Measurements from ENCODE around the gene NUDT8.
A peak's percentile ranks its signal among the peaks of the same experiment; 100 is the strongest.
"Not testable (repeated sequence)": the region's sequence is repeated elsewhere in the genome, so short reads cannot be mapped to it uniquely, and the experiment has no call there.

The NUDT8 gene, protein sequence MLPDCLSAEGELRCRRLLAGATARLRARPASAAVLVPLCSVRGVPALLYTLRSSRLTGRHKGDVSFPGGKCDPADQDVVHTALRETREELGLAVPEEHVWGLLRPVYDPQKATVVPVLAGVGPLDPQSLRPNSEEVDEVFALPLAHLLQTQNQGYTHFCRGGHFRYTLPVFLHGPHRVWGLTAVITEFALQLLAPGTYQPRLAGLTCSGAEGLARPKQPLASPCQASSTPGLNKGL

GRCh38 chr11:67629386-67630227, at the start of gene NUDT8:
TSS of gene NUDT8 (minus strand) at chr11:67629937. CDS start at chr11:67629911, 26 bp downstream.
- DNase-seq: peak; percentile 79 to 83

- no peak for DNase-seq
Measured at GRCh38 chr11:67675058-67675747, 45.5 kb upstream of the NUDT8 start.

- DNase-seq: no peak
Measured at GRCh38 chr11:67674442-67674871, 44.7 kb upstream of the NUDT8 start, which contains the start of gene ALDH3B2. TSS of gene ALDH3B2 (minus strand) at chr11:67674623. CDS start at chr11:67666935, 7,688 bp downstream.

GRCh38 chr11:67673902-67674301, 44.2 kb upstream of the NUDT8 start:
- DNase-seq: no peak

GRCh38 chr11:67673358-67673757, 43.6 kb upstream of the NUDT8 start:
- DNase-seq: no peak

GRCh38 chr11:67671211-67671520, 41.4 kb upstream of the NUDT8 start:
- no peak for DNase-seq

- no peak for DNase-seq
Measured at GRCh38 chr11:67670316-67671210, 40.8 kb upstream of the NUDT8 start.

- no peak for DNase-seq
Measured at GRCh38 chr11:67668192-67668551, 38.4 kb upstream of the NUDT8 start.

DNA sequence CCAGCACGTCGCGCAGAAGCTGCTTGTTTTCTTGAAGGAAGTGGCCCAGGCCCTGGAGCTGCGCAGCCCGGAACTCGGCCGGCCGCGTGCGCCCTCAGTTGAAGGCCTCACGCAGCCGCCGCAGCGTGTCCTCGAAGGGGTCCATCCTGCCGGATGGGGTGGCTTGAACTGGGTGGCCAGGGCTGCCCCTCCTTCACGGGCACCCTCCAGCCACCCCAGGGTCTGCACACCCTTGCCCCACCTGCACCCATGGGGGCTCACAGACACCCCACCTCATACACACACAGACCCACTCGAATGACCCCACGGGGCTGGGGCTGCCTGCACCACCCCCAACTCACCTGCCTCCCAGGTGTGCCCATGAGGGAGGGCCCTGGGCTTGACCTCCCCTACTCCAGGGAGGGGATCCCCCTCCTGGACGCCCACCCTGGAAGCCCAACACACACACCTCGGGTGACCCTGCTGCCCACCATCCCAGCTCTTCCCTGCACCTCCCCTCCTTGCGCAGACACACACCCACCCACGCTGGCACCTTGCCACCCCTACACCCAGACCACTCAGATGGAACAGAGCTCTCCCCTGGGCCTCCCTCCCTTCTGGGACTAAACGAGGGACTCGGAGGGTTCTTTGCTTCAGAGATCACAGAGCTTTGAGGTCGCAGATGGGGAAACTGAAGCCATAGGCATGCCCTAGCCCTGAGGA, 37.9 kb upstream of the NUDT8 start:
- DNase-seq: no peak

DNA sequence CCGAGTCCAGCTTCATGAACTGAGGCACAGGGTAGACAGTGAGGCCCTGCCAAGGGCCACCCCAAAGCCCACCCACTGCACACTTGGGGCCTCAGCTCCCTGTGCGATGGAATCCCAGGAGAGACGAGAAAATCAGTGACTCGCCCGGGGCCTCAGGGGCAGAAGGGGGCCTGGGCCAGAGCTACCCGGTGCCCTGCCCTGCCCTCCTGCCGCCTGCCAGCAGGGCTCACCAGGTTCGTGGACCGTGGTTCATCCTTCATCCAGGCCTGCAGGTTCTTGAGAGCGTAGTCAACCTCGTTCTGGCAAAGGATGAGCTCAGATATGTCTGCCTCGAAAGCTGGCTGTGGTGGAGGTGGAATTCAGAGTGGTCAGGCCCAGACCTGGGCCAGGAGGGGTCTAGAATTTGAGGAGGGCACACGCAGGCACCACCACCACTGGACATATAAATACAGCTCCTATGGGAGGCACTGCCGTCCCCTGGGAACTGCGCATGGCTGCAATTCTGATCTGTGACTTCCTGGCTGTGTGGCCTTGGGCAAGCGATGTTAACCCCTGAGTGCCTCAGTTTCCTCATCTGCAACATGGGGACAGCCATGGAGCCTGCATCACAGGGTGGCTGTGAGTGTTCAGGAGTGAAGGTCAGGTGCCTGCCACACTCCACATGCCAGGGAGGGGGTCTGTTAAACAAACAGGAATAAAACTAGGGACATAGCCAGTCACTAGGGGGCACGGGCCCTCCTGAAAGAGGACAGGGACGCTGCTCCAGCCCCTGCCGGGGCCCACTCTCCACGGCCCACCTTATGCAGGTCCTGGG, 37.1 kb upstream of the NUDT8 start:
- no peak for DNase-seq

GRCh38 chr11:67666303-67666645, 36.5 kb upstream of the NUDT8 start:
- no peak for DNase-seq

DNA sequence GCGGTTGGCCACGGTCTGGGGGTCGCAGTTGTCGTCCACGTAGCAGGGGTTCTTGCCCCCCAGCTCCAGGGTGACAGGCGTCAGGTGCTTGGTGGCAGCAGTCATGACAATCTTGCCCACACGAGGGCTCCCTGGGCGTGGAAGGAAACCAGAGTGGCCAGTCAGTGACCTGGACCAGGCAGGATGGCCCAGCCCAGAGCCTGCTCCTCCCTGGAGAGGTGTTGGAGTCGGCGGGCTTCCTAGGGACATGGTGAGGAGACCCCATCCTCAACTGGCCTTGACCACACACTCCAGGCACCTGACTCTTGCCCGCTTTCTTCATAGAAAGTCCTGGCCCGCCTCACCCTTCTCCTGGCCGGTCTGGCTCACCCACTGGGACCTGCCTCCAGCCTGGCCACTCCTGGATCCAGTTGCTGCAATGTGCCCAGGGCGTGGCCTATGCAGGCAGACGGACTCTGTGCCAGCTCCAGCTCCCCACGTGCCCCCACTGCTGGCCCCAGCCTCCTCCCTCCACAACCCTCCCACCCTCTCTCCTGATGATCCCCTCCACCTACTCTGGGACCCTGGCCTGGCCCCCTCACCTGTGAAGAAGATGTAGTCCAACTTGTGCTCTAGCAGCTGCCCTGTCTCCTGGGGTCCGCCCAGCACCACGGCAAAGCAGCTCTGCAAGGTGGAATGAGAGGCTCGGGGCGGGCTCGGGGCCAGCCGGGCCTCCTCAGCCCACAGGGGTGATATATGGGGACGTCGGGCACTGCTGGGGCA, 36.0 kb upstream of the NUDT8 start:
- DNase-seq: no peak

- DNase-seq: no peak
Measured at GRCh38 chr11:67664696-67665540, 35.2 kb upstream of the NUDT8 start.

DNA sequence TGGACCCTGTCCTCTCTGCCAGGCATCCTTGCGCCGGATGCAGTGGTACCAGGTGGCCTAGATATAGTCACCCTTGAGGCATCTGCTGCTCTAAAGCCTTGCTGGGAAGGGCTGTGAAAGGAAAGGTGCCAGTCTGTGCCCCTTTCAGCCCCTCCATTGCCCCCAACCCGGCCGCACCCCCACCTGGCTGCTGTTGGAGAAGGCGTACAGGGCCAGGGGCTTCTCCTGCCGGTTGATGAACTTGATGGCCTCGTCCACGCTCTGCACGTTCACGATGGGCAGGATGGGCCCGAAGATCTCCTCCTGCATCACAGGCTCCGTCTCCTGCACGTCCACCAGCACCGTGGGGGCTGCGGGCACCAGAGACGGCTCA, 34.5 kb upstream of the NUDT8 start:
- no peak for DNase-seq

DNA sequence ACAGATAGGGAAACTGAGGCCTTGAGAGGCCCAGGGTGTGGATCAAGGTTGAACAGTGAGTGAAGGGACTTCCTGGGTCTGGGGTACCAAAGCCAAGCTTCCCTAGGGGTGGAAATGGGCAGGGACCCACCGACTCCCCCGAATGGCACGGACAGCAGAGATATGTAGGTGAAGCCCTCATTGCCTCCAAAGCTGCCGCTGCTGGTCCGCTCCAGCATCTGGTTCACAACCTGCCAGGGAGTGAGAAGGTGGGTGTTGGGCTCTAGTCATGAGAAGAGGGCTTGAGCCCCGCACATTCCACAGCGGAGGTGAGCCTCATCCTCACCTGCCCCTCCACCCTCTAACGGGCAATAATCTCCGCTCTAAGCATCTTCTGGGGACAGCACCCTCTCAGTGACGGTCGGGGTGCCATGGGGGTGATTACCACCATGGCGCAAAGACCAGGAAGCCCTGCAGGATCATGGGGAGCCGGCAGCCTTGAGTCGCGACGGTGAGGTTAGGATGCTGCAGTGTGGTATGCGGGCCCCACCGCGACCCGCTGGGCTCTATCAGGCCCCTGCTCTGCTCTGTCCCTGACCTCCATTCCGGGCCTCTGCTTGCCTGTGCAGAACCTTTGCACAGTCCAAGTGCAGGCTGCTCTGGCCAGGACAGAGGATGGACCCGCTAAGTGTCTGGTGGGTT, 33.9 kb upstream of the NUDT8 start:
- DNase-seq: no peak

GRCh38 chr11:67662835-67663531, 33.2 kb upstream of the NUDT8 start:
- no peak for DNase-seq

GRCh38 chr11:67662142-67662834, 32.6 kb upstream of the NUDT8 start:
- no peak for DNase-seq

- DNase-seq: not testable (repeated sequence)
Measured at GRCh38 chr11:67660752-67661151, 31.0 kb upstream of the NUDT8 start.
